A172 (cell line): ENCODE results near the gene CDH11. TPM values are rescaled to one million over a fixed set of nuclear protein-coding genes. Genes with fewer than 3 reads are reported as not detected.

Experiments used
- DNase-seq: peaks from one replicate; pipeline ENCODE4 v3.0.0-alpha.2; 2015; ENCODE audit warnings: low spot score
- total RNA-seq: library from RNA; depleted of rRNA; stranded (reverse); fragments of >200 nt; shearing (Covaris generic); gene quantifications from 2 replicates; pipeline ENCODE4 v1.2.3, GENCODE V29; 2014

The CDH11 gene
- total RNA-seq, 1 experiment from 2014 or later = 26.9 TPM

GRCh38 chr16:64977206-64977920 is 144.5 kb downstream of the CDH11 start:
- no peak for DNase-seq

- no peak for DNase-seq
Observed at GRCh38 chr16:64975821-64976220, 146.0 kb downstream of the CDH11 start.

GRCh38 chr16:64974381-64974780 is 147.5 kb downstream of the CDH11 start:
- no peak for DNase-seq

- DNase-seq = no peak
Observed at GRCh38 chr16:64973171-64973570, 148.7 kb downstream of the CDH11 start.

- no peak for DNase-seq
Observed at GRCh38 chr16:64971171-64971570, 150.7 kb downstream of the CDH11 start.

- DNase-seq = no peak
Observed at GRCh38 chr16:64969221-64969620, 152.6 kb downstream of the CDH11 start.

GRCh38 chr16:64968539-64968938 is 153.3 kb downstream of the CDH11 start:
- no peak for DNase-seq

GRCh38 chr16:64964126-64964540 is 157.7 kb downstream of the CDH11 start:
- DNase-seq = peak; percentile 70

GRCh38 chr16:64962786-64963185 is 159.1 kb downstream of the CDH11 start:
- DNase-seq = no peak

GRCh38 chr16:64957246-64957645 is 164.6 kb downstream of the CDH11 start:
- no peak for DNase-seq

- peak; percentile 51 for DNase-seq
Observed at GRCh38 chr16:64952177-64952576, 169.7 kb downstream of the CDH11 start.

GRCh38 chr16:64951193-64951592 is 170.7 kb downstream of the CDH11 start:
- no peak for DNase-seq

GRCh38 chr16:64950731-64951130 is 171.1 kb downstream of the CDH11 start:
- DNase-seq = no peak

GRCh38 chr16:64950262-64950661 is 171.6 kb downstream of the CDH11 start:
- no peak for DNase-seq

GRCh38 chr16:64948056-64948455 is 173.8 kb downstream of the CDH11 start:
- DNase-seq = no peak

- DNase-seq = no peak
Observed at GRCh38 chr16:64947651-64948050, 174.2 kb downstream of the CDH11 start.

GRCh38 chr16:64933885-64934284 is 188.0 kb downstream of the CDH11 start:
- no peak for DNase-seq

- no peak for DNase-seq
Observed at GRCh38 chr16:64926476-64926875, 195.4 kb downstream of the CDH11 start.

GRCh38 chr16:64925166-64925565 is 196.7 kb downstream of the CDH11 start:
- DNase-seq = no peak

- DNase-seq = no peak
Observed at GRCh38 chr16:64924086-64924485, 197.8 kb downstream of the CDH11 start.

GRCh38 chr16:64919929-64920607 is 201.8 kb downstream of the CDH11 start:
- DNase-seq = no peak

GRCh38 chr16:64919141-64919540 is 202.7 kb downstream of the CDH11 start:
- no peak for DNase-seq

GRCh38 chr16:64916051-64916450 is 205.8 kb downstream of the CDH11 start:
- DNase-seq = no peak
